Stimulated activated naive CD4-positive, alpha-beta T cell treated with Interleukin-2 at 50 U/mL for 16 hours (primary cell): Measurements from ENCODE around the gene ZNF385C.
A peak's percentile ranks its signal among the peaks of the same experiment; 100 is the strongest.
"Not testable (repeated sequence)": the region's sequence is repeated elsewhere in the genome, so short reads cannot be mapped to it uniquely, and the experiment has no call there.

Experiments
- DNase-seq: peaks from one replicate; lab custom pipeline; 2025; lab: John Stamatoyannopoulos, UW

ZNF385C gene

DNA sequence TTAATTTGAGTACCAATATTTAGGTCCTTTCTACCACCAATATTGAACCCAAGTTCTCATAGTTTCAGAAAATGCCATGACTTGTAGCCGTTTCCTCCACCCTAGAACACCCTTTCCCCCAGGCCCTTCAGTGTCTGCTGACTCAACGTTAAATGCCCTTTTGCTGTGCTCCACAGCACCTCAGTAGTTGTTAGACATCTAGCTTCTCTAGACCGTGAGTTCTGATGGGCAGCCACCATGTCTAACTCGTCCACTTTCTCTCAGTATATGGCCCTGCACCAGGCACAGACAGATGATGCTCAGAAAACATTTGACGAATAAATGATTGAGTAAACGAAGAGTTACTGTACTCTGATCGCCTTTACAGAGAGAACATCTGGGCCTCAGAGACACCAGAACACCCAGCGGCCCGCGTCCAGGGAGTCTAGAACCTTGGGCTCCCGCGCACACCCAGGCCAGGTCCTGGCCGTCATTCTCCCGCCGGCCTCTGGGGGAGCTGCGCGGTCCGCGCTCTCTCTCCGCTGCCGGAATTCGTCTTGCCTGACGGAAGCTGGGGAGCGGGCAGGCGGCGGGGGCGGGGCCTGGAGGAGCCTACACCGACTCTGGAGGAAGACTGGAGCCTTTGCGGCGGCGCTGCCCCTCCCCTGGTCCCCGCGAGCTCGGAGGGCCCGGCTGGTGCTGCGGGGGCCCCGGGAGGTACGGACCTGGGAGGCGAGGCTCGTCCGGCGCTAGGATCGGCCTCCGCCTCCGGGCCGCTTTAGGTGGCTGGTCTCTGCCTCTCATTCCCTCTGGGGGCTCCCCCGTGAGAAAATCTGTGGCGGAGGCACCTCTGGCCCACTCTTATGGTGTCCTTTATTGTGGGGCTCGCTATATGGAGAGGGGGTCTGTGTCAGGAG lies 78.5 kb downstream of the ZNF385C start, which contains the start of gene NKIRAS2:
Gene NKIRAS2, plus strand, starts transcription at position 582 of the 896 bp plus-strand sequence. CDS start 1,488 bp downstream, outside the sequence.
- peak; percentile 95 for DNase-seq

DNA sequence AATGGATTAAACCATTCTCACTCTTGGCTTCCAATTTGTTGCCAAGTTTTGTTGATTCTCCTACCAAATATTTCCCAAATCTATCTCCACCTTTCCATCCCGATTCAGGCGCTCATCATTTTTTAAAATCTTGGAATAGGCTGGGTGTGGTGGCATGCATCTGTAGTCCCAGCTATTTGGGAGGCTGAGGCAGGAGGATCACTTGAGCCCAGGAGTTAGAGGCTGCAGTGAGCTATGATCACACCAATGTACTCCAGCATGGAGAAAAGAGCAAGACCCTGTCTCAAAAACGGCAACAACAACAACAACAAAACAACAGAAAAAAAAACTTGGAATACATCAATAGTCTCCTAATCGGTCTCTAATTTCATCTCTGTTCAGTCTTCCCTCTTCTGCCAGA lies 79.3 kb downstream of the ZNF385C start:
- no peak for DNase-seq

- no peak for DNase-seq
Observed at GRCh38 chr17:42018339-42018738, 79.9 kb downstream of the ZNF385C start.

DNA sequence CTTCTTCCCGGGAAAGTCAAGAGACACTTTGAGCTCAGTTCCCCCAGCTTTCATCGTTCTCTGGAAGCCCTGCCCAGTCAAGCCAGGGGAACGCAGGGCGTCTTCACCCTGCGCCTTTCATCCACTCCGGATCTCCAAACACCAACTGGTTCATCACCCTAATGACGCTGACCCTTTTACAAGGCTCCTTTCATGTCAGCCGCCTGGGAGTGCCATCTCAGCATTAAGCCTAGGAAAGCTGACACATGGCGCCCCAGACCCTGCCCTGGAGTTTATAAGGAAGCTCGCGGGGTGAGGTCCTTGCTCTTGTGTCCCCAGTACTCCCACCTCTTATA lies 80.4 kb downstream of the ZNF385C start:
- peak; percentile 34 for DNase-seq

DNA sequence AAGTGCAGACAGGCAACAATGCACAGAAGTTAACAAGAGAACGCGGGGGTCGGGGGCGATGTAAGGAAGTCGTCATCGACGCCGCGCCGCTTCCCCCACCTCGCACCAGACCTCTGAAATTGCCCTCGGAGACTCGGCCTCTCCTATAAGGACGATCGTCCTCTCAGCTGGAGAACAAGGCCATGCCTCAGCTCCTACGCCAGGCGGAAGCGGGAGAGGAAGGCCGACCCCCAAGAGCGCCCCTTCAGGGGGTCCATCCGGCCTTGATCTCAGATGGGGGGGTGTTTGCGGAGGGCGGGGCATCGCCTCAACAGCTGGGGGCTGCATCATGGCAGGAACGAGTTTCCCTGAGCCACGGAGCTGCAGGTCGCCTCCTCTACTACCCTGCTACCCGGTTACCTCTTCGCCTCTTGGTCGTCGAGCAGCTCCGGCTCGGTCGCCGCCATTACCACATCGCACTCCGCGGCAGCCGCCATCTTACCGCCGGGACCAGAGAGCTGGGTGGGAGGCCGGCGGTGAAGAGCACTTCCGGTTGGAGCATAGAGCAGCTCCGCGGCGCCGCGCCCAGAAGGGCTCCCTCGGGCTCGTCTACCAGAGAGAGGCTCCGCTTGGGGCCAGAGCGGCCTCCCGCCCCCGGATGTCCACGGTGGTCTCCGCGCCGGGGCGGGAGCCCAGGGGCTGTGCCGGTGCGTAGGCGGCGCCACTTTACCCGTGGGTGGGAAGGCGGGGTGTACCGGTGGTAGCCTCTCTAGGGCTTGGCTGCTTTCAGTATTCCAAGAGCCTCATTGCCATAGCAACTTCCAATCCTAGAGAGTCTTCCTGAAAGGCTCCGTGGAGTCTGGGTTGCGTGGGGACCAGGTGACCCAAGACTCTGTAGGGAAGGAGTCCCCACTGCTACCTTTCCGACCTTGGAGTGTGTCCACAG lies 81.1 kb downstream of the ZNF385C start, which contains the start of gene DNAJC7:
Gene DNAJC7, minus strand, starts transcription at position 499 of the 925 bp plus-strand sequence. Its CDS starts 23 bp downstream, at position 476.
- peak; percentile 89 for DNase-seq

- no peak for DNase-seq
Observed at GRCh38 chr17:42016411-42016831, 81.9 kb downstream of the ZNF385C start.

- not testable (repeated sequence) for DNase-seq
Observed at GRCh38 chr17:42013740-42014139, 84.5 kb downstream of the ZNF385C start.

DNA sequence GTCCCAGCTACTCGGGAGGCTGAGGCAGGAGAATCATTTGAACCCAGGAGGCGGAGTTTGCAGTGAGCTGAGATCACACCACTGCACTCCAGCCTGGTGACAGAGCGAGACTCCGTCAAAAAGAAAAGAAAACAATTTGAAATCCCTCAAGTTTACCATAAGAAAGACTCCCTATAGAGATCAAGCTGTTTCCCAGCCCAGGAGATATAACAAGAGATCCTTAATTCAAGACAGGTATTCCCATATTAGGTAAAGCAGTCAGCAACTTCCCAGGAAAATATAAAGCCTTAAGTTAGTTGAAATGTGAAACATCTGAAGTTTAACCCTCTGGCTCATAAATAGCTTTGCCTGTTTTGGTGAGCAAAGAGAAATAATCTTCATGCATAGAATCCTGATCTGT lies 85.9 kb downstream of the ZNF385C start:
- DNase-seq = not testable (repeated sequence)

DNA sequence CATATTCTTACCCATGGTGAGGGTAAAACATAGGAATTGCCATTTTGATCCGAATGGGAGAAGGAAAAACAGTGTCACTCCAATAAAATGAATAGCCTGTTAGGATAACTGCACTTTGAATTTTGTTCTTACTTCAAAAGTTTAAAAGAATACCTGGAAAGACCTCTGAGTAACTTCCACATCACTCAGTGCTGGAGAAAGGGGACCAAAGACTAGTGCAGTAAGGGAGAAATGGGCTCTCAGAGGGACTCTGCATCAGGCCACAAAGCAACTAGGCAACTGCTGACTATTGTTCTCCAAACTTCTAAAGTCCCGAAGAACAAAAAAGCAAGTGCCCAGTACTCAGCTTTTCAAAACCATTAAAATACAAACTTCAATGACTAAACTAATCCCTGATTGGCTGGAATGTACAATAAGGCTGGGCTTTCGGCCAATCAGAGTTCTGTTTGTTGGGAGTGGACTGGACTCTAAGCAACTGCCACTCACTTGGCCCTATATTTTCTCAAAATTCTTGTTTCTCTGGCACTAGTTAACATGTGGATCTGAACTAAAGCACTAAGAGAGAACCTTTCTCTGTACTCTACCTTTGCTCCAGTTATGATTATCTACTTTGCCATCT lies 87.3 kb downstream of the ZNF385C start:
- DNase-seq = no peak

DNA sequence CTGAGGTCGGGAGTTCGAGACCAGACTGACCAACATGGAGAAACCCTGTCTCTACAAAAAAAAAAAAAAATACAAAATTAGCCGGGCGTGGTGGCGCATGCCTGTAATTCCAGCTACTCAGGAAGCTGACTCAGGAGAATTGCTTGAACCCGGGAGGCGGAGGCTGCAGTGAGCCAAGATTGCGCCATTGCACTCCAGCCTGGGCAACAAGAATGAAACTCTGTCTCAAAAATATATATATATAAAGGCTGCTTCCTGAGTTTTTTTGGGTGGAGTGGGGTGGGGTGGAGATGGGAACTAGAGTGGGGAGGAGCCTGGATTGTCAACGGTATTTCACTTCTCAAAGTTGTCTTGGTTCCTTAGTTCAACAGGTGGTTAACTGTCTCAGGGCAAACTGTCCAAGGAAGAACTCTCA lies 88.0 kb downstream of the ZNF385C start:
- DNase-seq = not testable (repeated sequence)

DNA sequence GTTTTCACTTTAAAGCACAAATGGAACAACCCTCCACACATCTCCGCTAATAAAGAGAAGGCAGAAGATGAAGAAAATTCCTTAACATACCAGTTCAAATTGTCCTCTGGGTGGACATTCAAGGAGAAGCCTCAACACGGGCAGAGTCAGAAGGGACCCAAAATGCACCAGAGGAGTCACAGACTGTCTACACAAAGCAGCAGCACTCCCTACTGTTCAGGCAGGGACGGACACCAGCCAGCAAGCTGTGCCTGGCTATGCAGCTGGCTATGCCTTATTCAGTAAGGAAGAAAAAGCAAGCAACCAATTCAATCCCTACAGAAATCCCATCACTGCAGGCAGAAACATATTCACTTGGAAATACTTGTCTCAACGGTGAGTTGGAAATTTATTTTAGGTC lies 89.1 kb downstream of the ZNF385C start:
- DNase-seq = no peak

GRCh38 chr17:42005166-42005565 lies 93.1 kb downstream of the ZNF385C start:
- DNase-seq = no peak

- no peak for DNase-seq
Observed at GRCh38 chr17:42002792-42003301, 95.4 kb downstream of the ZNF385C start.

DNA sequence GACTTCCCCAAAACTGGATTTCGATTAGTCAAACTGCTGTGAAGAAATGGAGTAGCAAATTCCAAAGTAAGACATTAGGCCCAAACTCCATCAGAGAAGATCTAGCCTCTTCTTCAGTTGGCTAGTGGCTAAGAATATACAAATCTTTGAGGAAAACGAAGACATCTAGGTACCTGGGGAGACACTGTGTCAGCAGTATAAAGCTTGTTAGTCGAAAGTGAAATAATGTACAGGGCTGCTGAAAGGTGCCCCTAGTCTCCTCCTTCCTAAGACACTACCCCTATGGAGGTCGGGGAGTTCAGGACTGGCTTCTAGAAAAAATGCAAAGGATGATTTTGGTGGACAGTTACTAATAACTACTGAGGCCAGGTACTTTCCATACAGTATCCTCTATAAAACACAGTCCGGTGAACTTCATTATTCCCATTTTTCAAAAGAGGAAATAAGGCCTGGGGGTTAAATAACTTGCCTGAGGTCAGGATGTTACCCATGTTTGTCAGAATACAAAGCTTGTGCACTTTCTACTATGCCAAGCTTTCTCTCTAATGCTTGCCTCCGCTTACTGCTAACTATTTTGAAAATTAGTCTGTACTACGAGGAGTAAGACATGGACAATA lies 96.0 kb downstream of the ZNF385C start:
- no peak for DNase-seq

DNA sequence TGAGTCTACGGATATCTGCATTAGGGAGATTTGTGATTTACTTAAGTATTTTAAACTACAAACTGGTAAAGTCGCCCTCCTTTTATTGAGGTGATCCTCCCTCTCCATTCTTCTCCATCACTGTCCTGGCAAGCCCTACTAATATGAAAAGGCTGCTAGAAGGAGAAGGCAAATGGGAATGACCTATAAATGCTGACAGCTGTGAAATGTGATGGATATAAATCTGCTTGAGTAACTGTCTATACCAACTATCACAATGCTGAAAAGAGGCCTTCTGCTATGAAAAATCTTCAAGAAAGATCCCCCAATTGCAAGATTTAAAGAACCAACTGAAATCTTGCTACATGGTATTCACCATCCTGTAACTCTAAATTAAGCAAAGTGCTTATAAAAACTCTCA lies 96.5 kb downstream of the ZNF385C start:
- no peak for DNase-seq

- no peak for DNase-seq
Observed at GRCh38 chr17:42000413-42001133, 97.7 kb downstream of the ZNF385C start.

DNA sequence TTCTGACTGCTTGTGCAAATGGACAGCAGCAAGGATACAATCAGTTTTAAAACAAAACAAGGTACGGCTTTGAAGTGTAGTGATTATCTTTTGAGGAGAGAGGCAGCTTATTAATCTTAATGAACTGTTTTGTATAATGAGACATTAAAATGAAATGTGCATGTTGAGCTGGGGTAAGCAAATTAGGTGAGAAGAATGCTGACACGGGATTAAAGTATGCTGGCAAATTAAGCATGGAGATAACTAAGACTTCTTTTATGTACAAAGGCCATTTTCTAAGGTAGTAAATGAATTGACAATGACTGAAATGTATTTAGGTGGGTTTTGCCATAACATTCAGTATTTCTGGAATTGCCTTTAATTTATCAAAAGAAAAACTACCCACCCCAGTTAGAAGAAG lies 99.8 kb downstream of the ZNF385C start:
- no peak for DNase-seq

DNA sequence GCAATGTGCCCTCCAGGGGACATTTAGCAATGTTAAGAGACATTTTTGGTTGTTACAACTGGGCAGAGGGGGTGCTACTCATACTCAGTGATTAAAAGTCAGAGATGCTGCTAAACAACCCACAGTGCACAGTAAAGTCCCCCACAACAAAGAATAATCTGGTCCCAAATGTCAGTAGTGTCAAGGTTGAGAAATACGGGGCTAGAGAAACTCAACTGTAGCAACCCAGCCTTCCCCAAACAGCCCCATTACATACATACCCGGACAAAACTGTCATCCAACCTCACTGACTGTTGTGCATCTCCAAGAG lies 101.5 kb downstream of the ZNF385C start:
- no peak for DNase-seq

- DNase-seq = no peak
Observed at GRCh38 chr17:41992576-41992975, 105.7 kb downstream of the ZNF385C start.

- no peak for DNase-seq
Observed at GRCh38 chr17:41989702-41990419, 108.4 kb downstream of the ZNF385C start.
